SK-N-MC (cell line): Measurements from ENCODE around the gene ICA1L.

ENCODE experiments used
- DNase-seq: peaks from one replicate; pipeline ENCODE4 v3.0.0-alpha.2; 2011; ENCODE audit warnings: low read depth, low spot score
- H3K27ac ChIP-seq: fragments of 200-600 bp; sonication (generic); 2 replicates; pipeline ENCODE4 v1.5.1; 2016; ENCODE audit warnings: mixed run types
- H3K36me3 ChIP-seq: fragments of 200-600 bp; sonication (generic); 2 replicates; pipeline ENCODE4 v1.6.1; 2017; ENCODE audit warnings: antibody characterized with exemption, low read length, mixed read lengths; ENCODE audit not compliant: insufficient read depth
- H3K4me3 ChIP-seq: fragments of 200-600 bp; sonication (generic); 2 replicates; pipeline ENCODE4 v1.5.1; 2016
- H3K9ac ChIP-seq: fragments of 200-600 bp; sonication (generic); 2 replicates; pipeline ENCODE4 v1.8.0; 2017; ENCODE audit warnings: mixed run types, mixed read lengths; ENCODE audit not compliant: insufficient read length
- H3K9me3 ChIP-seq: fragments of 200-600 bp; sonication (generic); 2 replicates; pipeline ENCODE4 v1.6.1; 2017; ENCODE audit warnings: low read depth, mild to moderate bottlenecking, antibody characterized with exemption, low read length, moderate library complexity, mixed read lengths
- EZH2 ChIP-seq: fragments of 200-600 bp; sonication (generic); IDR thresholded peaks from one replicate; pipeline ENCODE4 v1.6.1; 2017; ENCODE audit warnings: antibody characterized with exemption
- FOXP2 ChIP-seq: optimal IDR thresholded peaks from 2 replicates; pipeline ENCODE3; 2011; ENCODE audit warnings: mild to moderate bottlenecking, moderate library complexity; ENCODE audit not compliant: insufficient read depth; ENCODE audit errors: extremely low read length, control extremely low read depth
- POLR2AphosphoS5 ChIP-seq: IDR thresholded peaks from 2 replicates; pipeline ENCODE4 v1.6.1; 2012; ENCODE audit warnings: mild to moderate bottlenecking, low read depth, low read length, borderline replicate concordance

The ICA1L gene

DNA sequence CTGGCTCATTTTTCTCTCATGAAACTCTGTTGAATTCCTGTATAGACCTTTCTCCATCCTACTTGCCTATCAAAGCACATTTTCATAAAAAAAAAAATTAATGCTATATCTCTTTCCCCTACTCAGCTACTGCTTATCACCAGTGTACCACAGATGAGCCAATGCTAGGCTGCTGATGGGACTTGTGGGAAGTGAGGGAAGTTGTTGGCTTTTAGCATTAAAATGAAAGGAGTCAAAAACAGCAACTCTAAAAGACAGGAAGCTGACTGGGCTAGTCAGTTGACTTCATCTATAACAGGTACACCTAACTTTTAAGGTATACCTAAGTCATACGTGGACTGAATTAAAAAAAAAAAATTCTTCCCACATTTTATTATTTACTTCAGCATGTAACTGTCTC, 134.7 kb downstream of the ICA1L start:
- no peak for TF ChIP-seq EZH2
- no peak for TF ChIP-seq FOXP2
- no peak for TF ChIP-seq POLR2AphosphoS5
- H3K9ac ChIP-seq, result no peak overlapping the region
- peaks cover 11% of the 10 kb centered on the region for H3K36me3 ChIP-seq
- no peaks in the 10 kb centered on the region for H3K9me3 ChIP-seq
- no peak overlapping the region for H3K4me3 ChIP-seq
- no peak for DNase-seq
- H3K27ac ChIP-seq, result no peak overlapping the region

DNA sequence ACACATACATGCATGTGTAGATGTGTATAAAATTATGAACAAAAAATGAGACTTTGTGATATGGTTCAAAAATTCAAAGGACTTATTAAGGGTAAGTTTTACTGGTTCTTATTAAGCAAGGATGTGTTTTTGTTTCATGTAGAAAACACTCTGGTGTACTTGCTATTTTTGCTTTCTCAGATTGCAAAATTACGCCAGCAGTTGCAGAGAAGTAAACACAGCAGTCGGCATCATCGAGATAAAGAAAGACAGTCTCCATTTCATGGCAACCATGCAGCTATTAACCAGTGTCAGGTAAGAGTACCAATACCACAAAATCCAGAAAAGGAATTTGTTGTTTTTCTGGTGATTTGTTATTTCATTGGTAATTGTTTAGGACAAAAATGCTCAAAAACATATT, 145.5 kb downstream of the ICA1L start:
- no peak for DNase-seq
- Histone ChIP-seq H3K9ac (no peak overlapping the region), H3K36me3 (peaks cover 12% of the 10 kb centered on the region; the same call in 1 of the 2 replicates), H3K9me3 (no peaks in the 10 kb centered on the region), H3K4me3 (no peak overlapping the region), H3K27ac (no peak overlapping the region)
- TF ChIP-seq FOXP2, result no peak
- TF ChIP-seq EZH2, result no peak
- no peak for TF ChIP-seq POLR2AphosphoS5

DNA sequence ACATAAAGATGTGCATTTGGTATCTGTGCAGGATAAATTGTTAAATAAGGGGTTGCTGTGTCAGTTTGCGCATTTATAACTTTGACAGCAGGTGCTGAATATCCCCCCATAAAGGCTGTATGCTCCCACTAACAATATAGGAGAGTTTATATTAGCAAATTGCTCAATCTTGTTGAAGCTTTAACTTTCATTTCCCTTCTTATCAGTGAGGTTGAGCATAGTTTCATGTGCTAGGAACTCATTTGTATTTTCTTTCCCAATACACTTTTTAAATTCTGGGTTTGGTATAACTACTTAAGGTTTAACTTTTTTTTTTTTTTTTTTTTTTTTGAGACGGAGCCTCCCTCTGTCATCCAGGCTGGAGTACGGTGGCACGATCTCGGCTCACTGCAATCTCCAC, 147.8 kb downstream of the ICA1L start:
- Histone ChIP-seq H3K9ac (no peak overlapping the region), H3K36me3 (peaks cover 9% of the 10 kb centered on the region; the same call in 1 of the 2 replicates), H3K4me3 (no peak overlapping the region), H3K27ac (no peak overlapping the region), H3K9me3 (no peaks in the 10 kb centered on the region)
- DNase-seq, result no peak
- no peak for TF ChIP-seq POLR2AphosphoS5
- no peak for TF ChIP-seq EZH2
- no peak for TF ChIP-seq FOXP2
